HG02759 (cell line): ENCODE measurements around the gene ATP11A.

ENCODE experiments used
- ATAC-seq: cut with Tn5 transposase; IDR thresholded peaks from one replicate; pipeline ENCODE4 v1.9.1; 2021; ENCODE audit warnings: mild to moderate bottlenecking, moderate library complexity; ENCODE audit not compliant: unreplicated experiment

ATP11A gene

DNA sequence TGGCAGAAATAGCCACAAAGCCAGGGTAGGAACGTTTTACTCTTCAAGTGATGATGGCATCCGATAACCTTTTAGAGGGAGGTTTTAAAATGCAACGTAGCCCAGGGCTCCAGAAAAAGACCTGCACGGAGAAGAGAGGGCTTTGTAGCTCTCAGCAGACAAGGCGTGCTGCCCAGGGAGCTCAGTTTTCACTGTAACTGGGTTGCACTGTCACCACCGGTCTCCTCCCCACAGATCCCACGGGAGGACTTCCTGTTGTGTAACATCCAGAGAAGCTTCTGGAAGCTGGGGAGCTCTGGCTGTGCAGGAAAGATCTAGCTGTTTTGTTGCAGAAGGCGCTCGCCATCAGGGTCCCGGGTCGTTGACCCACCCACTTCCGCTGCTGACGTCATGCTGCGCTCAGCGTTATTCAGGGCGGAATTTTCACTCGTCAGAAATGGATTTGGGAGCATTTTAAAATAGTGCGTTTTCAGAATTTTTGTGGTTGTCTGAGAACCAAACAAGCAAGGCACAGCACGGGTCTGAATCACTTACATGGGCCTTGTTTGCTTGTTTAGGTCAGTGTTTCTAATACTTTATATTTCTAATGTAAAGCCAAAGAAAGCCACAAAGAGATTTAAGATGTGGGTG, 50.8 kb downstream of the ATP11A start:
- no peak for ATAC-seq

DNA sequence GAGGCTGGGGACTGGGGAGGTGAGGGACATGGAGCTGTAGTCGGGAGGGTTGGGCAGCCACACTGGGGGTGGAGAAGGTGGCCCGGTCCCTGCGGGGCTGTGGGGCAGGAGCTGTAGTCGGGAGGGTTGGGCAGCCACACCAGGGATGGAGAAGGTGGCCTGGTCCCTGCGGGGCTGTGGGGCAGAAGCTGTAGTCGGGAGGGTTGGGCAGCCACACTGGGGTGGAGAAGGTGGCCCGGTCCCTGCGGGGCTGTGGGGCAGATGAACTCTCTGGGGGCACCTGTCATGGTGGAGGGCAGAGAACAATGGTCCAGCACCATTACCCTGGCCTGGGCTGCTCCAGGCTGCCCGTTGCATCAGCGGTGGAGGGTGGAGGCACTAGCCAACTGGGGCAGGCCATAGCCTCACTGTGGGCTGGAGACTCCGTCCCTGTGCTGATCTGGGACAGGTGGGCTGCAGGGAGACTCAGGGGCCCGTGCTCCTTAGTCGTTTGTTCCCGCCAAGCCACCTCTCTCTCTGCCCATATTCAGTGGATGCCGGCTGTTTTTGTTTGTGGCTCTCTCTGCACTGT, 51.4 kb downstream of the ATP11A start:
- no peak for ATAC-seq

GRCh38 chr13:112741835-112742570, 52.2 kb downstream of the ATP11A start:
- ATAC-seq: no peak

DNA sequence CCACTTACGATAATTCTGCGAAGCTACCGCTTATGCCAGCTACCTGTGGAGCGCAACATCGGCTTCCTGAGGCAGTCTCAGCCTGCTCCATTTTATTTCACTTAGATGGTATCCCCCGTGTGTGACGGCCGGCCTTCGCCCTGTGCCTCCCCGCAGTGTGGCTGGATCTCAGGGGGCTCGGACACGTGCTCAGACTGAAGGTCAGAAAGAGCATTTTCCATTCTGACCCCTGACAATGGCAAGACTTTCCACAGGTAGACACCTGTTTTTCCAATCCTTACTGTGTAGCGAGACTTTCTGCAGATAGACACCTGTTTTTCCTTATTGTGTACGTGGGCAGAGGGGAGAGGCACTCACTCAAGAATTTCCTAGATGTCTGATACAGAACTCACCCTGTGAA, 52.7 kb downstream of the ATP11A start:
- ATAC-seq: no peak

- no peak for ATAC-seq
These were observed 53.8 kb downstream of the ATP11A start for GRCh38 chr13:112743451-112744167.

GRCh38 chr13:112744168-112745021, 54.6 kb downstream of the ATP11A start:
- ATAC-seq: no peak

DNA sequence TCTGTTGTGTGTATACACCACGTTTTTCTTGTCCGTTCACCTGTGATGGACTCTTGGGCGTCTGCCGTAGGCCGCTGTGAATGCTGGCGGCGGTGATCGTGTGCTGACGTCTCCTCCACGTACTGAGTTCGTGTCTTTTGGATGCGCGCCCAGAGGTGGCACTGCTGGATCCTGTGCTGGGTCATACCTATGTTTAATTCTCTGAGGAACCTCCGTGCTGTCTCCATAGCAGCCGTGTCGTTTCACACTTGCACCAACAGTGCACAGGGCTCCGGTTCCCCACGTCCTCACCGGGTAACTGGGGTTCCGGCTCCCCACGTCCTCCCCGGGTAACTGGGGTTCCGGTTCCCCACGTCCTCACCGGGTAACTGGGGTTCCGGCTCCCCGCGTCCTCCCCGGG, 56.2 kb downstream of the ATP11A start:
- no peak for ATAC-seq

DNA sequence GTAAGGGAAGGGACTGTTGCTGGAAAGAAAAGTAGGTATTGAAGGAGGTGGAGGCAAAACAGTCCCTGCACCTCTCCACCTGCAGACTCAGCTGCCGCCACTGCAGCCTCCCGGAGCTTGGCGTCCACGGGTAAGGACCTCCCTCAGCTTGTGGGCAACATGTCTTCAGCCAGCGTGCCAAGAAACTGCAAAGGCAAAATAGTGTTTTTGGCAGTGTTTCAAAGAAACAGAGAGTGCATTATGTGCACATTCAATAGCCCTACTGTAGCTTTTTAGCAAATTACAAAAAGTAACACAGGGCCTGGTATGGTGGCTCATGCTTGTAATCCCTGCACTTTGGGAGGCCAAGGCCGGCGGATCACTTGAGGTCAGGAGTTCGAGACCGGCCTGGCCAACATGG, 57.4 kb downstream of the ATP11A start:
- no peak for ATAC-seq

- no peak for ATAC-seq
These were observed 59.3 kb downstream of the ATP11A start for GRCh38 chr13:112748947-112749735.

DNA sequence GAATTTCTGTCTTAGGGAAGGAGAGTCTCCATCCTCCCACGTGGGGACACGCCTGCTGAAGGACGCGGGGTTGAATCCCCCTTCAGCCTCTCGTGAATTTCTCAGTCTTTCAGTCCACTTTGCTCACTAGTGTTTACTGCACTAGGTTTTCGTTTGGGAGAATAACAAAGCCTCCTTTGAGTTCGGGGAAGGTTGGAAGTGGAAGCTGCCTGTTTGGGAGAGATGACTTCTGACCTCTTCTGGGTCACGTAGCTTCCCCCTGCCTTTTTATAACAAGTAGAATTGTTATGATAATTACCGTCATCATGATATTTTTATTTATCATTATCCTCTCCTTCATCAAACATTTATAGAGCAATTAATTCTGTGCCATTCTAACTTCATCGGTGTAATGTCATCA, 60.7 kb downstream of the ATP11A start:
- no peak for ATAC-seq

DNA sequence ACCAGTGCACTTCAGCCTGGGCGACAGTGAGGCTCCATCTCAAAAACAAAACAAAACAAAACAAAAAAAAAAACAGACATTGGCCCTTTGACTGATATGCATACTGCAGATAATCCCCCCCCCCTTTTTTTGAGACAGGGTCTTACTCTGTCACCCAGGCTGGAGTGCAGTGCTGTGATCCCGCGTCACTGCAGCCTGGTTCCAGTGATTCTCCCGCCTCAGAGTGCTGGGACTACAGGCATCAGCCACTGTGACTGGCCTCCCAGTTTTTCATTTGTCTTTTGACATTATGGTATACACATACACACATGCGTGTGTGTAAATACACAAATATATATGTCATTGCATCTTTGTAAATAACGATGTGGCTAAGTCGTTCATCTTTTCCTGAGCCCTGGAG, 61.8 kb downstream of the ATP11A start:
- ATAC-seq: no peak

DNA sequence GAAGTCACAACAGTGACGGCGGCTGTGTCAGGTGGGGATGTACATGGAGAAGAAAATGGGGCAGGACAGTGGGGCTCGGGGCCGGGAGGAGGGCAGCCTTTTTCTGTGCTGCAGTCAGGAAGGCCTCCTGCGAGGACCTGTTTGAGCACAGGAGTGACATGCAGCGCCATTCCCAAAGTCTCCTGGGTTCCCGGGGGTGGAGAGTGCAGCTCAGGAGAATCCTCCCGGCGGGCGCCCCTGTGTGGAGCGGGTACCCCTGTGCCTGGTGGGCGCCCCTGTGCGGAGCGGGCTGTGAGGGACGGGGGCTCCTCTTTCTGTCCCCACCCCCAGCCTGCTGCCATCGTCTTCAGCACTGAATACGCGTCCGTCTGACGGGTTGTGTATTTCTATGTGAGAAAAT, 62.4 kb downstream of the ATP11A start:
- ATAC-seq: no peak

GRCh38 chr13:112752711-112753541, 63.1 kb downstream of the ATP11A start:
- ATAC-seq: no peak

GRCh38 chr13:112753833-112754232, 64.0 kb downstream of the ATP11A start:
- ATAC-seq: no peak

DNA sequence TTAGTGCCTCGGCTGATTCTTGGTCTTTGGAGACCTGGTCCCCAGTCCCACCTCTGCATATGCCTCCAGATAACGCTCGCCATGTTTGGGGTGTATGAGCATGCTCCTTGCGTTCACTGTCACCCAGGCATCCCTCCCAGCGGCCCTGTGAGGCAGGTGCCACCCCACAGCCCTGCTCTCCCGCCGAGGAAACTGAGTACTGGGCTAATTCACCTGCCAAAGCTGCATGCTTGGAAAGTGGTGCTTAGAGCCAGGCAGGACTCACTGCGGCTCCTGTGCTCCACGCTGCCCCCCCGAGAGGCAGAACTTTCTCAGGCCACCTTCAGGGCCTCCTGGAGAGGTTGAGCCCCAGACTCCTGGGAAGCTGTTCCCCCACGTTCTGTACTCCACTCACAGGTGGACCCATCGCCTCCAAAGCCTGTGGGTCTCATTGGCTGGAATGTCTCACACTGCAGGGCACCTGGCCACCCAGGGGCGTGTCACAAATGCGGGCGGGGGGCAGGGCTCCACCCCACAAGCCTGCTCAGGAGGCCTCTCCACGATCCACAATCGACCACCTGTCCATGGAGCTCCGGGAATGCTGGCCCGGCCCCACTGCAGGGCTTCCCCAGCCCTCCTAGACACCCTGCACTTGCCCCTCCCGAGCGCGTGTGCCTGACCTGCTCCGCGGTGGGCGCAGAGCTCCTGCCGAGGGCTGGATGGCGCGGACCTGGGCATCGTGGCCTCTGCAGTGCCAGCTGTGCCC, 64.6 kb downstream of the ATP11A start:
- no peak for ATAC-seq

GRCh38 chr13:112755331-112755730, 65.5 kb downstream of the ATP11A start:
- no peak for ATAC-seq

DNA sequence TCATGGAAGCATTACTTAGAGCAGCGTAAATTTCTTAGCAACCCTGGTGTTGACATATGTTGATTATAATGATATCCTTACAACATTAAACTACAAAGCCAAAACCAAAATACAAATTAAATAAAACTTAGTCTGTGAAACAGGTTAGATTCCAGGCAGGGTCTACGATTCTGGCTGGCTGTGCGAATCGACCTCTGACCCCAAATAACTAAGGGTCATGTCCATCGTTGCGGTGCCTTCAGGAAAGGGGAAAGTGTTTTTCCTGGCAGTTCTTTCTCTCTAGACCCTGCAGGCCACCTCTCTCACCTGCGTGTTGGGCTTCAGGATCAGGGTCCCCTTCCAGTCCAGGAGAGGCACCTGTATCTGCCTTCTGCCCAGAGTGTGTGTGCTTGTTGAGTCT, 66.2 kb downstream of the ATP11A start:
- no peak for ATAC-seq

DNA sequence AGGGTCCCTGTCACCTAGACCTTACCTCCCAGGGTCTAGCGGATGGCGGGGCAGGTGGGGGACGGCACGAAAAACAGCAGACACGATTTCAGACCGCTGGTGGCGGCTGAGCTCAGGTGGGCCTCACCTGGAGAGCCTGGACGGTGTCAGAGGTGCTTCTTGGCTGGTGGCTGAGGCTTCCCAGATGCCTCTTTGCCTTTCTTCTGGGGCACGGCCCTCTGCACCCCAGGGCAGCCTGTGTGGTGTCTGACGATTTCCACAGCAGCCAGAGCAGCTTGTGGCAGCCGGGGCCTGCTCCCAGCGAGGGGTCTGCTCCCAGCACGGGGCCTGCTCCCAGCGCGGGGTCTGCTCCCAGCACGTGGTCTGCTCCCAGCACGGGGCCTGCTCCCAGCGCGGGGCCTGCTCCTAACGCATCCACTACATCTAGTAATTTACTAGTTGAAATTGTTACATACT, 66.7 kb downstream of the ATP11A start:
- no peak for ATAC-seq
